A673 (cell line): Measurements from ENCODE around the gene ERICH6B. TPM values are rescaled to one million over a fixed set of nuclear protein-coding genes. Genes with fewer than 3 reads are reported as not detected.

ENCODE experiments used
- BruUV-seq: library from RNA; stranded (reverse); fragments of 400-500 nt; replicated peaks from 2 replicates; lab custom pipeline; 2021; lab: Mats Ljungman, UMichigan
- CTCF ChIA-PET: fragments of 300-600 bp; sonication (Branson Sonifier 250); formaldehyde crosslinking; loops from one replicate; lab custom pipeline; 2022; ENCODE audit warnings: antibody characterized with exemption; lab: Charles Lee
- POLR2A ChIA-PET: fragments of 300-600 bp; sonication (Branson Sonifier 250); formaldehyde crosslinking; loops from one replicate; lab custom pipeline; 2022; ENCODE audit warnings: antibody characterized with exemption; ENCODE audit not compliant: low non-redundant PET; lab: Charles Lee
- DNase-seq: peaks from one replicate; pipeline ENCODE4 v3.0.0-alpha.2; 2015; ENCODE audit warnings: low spot score
- H3K27ac ChIP-seq: fragments of 200-600 bp; sonication (generic); 2 replicates; pipeline ENCODE4 v1.5.1; 2016; ENCODE audit warnings: mixed run types, low read depth, mild to moderate bottlenecking, mixed read lengths, antibody characterized with exemption, low read length; ENCODE audit not compliant: poor library complexity, severe bottlenecking
- H3K27me3 ChIP-seq: fragments of 200-600 bp; sonication (generic); replicated peaks from 2 replicates; pipeline ENCODE4 v1.6.1; 2017; ENCODE audit warnings: mixed run types, low read depth, mild to moderate bottlenecking, mixed read lengths, antibody characterized with exemption, low read length; ENCODE audit not compliant: insufficient read depth, poor library complexity
- H3K36me3 ChIP-seq: fragments of 200-600 bp; sonication (generic); 2 replicates; pipeline ENCODE4 v1.6.1; 2016; ENCODE audit warnings: mixed run types, mild to moderate bottlenecking, mixed read lengths, antibody characterized with exemption, low read length; ENCODE audit not compliant: insufficient read depth, poor library complexity, severe bottlenecking
- H3K4me1 ChIP-seq: fragments of 200-600 bp; sonication (generic); 2 replicates; pipeline ENCODE4 v1.6.1; 2017; ENCODE audit warnings: mixed run types, mild to moderate bottlenecking, mixed read lengths, antibody characterized with exemption, low read length; ENCODE audit not compliant: insufficient read depth, poor library complexity, severe bottlenecking
- H3K4me3 ChIP-seq: fragments of 200-600 bp; sonication (generic); 2 replicates; pipeline ENCODE4 v1.5.1; 2016; ENCODE audit warnings: low read depth, mixed run types, mild to moderate bottlenecking, mixed read lengths, low read length; ENCODE audit not compliant: poor library complexity, severe bottlenecking
- H3K9me3 ChIP-seq: fragments of 200-600 bp; sonication (generic); 2 replicates; pipeline ENCODE4 v1.6.1; 2016; ENCODE audit warnings: mixed run types, low read depth, mild to moderate bottlenecking, mixed read lengths, antibody characterized with exemption, low read length; ENCODE audit not compliant: poor library complexity, severe bottlenecking
- CTCF ChIP-seq: fragments of 300-800, 200-600 bp; sonication (generic); conservative IDR thresholded peaks from 2 replicates; pipeline ENCODE4 v1.5.1; 2017; ENCODE audit warnings: low read depth, mild to moderate bottlenecking, antibody characterized with exemption, low read length, moderate library complexity, mixed read lengths
- EZH2 ChIP-seq: fragments of 200-600 bp; sonication (generic); IDR thresholded peaks from 2 replicates; pipeline ENCODE4 v1.6.1; 2017; ENCODE audit warnings: borderline replicate concordance, low read depth, mild to moderate bottlenecking, mixed read lengths, antibody characterized with exemption, low read length; ENCODE audit not compliant: poor library complexity, severe bottlenecking
- intact Hi-C: fragments of 100-400 bp; cut with micrococcal nuclease; formaldehyde crosslinking; loops from one replicate; pipeline ENCODE4 v1.10.0; 2022; ENCODE audit not compliant: unreplicated experiment
- total RNA-seq: library from RNA; stranded (reverse); gene quantifications from 2 replicates; pipeline ENCODE4 v1.2.3, GENCODE V29; 2021

The ERICH6B gene
- total RNA-seq, 1 experiment from 2014 or later, result not detected

- no TSS peak for BruUV-seq
- H3K4me1 ChIP-seq, result no peaks in the 10 kb centered on the region
- DNase-seq, result no peak
- no peak overlapping the region for H3K4me3 ChIP-seq
- CTCF ChIA-PET, result no interaction called here
- H3K27ac ChIP-seq, result no peak overlapping the region
- POLR2A ChIA-PET, result no interaction called here
- no peaks in the 10 kb centered on the region for H3K27me3 ChIP-seq
- intact Hi-C loops, result no loop called here
- no peaks in the 10 kb centered on the region for H3K36me3 ChIP-seq
- TF ChIP-seq CTCF, result no peak
- TF ChIP-seq EZH2, result no peak
- H3K9me3 ChIP-seq, result no peaks in the 10 kb centered on the region
These were observed 50.2 kb downstream of the ERICH6B start for GRCh38 chr13:45565331-45565730.

GRCh38 chr13:45564133-45564776 lies 51.3 kb downstream of the ERICH6B start:
- Histone ChIP-seq H3K27ac (no peak overlapping the region), H3K27me3 (no peaks in the 10 kb centered on the region), H3K36me3 (no peaks in the 10 kb centered on the region), H3K9me3 (no peaks in the 10 kb centered on the region), H3K4me1 (no peaks in the 10 kb centered on the region), H3K4me3 (no peak overlapping the region)
- ChIA-PET CTCF (no interaction called here), POLR2A (no interaction called here)
- intact Hi-C loops, result no loop called here
- BruUV-seq, result no TSS peak
- DNase-seq, result peak; percentile 45
- TF ChIP-seq EZH2, result no peak
- no peak for TF ChIP-seq CTCF

- CTCF ChIA-PET, result no interaction called here
- no peaks in the 10 kb centered on the region for H3K27me3 ChIP-seq
- intact Hi-C loops, result no loop called here
- H3K4me3 ChIP-seq, result no peak overlapping the region
- no peaks in the 10 kb centered on the region for H3K4me1 ChIP-seq
- no TSS peak for BruUV-seq
- no peak overlapping the region for H3K27ac ChIP-seq
- no peaks in the 10 kb centered on the region for H3K9me3 ChIP-seq
- H3K36me3 ChIP-seq, result no peaks in the 10 kb centered on the region
- DNase-seq, result no peak
- TF ChIP-seq CTCF, result no peak
- TF ChIP-seq EZH2, result no peak
- POLR2A ChIA-PET, result interaction anchor here (0.6 kb wide), 1 partner anchor 135 kb away, joined by 14 read pairs; no protein-coding TSS in a partner anchor
These were observed 60.9 kb downstream of the ERICH6B start for GRCh38 chr13:45554604-45555109.
